CD4-positive, alpha-beta T cell treated with Interleukin-4 for 1 hour (primary cell): Measurements from ENCODE around the gene WDFY2.
"Not testable (repeated sequence)": the region's sequence is repeated elsewhere in the genome, so short reads cannot be mapped to it uniquely, and the experiment has no call there.

Source experiments
- DNase-seq, 2 donors: peaks; one replicate each; pipeline ENCODE4 v3.0.0-alpha.2; 2020 to 2022

Gene WDFY2

DNA sequence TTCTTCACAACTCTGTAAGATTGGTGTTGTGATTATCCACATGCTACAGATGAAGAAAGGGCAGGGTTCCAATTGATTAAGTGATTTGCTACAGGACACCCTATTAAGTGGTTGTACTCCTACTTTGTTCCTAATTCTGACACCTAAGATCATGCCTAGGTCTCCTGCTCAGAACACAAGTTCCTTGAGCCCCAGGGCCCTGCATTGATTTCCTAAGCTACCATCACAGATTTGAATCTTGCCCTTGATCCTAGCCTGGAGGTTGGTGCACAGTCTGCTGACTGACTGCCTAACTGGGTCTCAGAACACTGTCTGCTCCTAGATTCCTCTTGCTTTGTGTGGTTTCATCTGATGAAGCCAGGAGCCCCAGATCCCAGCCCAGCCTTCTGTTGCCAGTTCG is 19.6 kb upstream of the WDFY2 start:
- no peak for DNase-seq

- not testable (repeated sequence) for DNase-seq
Measured at GRCh38 chr13:51569001-51569400, 15.3 kb upstream of the WDFY2 start.

GRCh38 chr13:51576754-51577153 is 7.5 kb upstream of the WDFY2 start:
- no peak for DNase-seq

- DNase-seq: no peak
Measured at GRCh38 chr13:51577690-51578089, 6.6 kb upstream of the WDFY2 start.

GRCh38 chr13:51579676-51580075 is 4.6 kb upstream of the WDFY2 start:
- no peak for DNase-seq

DNA sequence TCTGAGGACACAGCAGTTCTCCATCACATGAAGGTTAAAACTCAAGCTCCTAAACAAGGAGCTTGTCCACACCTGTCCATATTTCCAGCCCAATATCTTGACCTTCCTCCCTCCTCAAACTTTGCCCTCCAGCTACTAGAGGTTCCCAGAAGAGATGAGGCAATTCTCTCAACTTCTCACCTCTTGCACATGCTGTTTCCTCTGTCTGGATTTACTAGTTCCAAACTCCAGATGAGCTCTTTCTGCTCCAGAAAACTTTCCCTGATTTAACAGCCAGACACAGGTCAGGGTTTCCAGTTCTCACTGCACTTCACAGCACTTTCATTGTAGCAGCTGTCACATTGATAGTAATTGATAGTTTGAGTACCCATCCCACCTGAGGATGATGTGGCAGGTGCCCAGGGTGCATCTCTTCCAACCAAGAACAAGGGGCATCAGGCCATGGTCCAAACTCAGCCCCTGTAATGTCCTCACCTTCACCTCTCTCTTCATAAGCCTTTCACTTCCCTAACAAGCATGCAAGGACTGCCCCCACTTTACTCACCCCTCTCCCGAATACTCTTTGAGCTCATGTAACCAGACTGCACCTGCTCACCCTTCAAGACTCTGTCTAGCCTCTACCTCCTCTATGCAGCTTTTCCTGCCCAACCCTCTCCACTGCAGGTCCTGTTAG is 3.0 kb upstream of the WDFY2 start:
- no peak for DNase-seq

- DNase-seq: no peak
Measured at GRCh38 chr13:51583469-51583874, 790 bp upstream of the WDFY2 start.

DNA sequence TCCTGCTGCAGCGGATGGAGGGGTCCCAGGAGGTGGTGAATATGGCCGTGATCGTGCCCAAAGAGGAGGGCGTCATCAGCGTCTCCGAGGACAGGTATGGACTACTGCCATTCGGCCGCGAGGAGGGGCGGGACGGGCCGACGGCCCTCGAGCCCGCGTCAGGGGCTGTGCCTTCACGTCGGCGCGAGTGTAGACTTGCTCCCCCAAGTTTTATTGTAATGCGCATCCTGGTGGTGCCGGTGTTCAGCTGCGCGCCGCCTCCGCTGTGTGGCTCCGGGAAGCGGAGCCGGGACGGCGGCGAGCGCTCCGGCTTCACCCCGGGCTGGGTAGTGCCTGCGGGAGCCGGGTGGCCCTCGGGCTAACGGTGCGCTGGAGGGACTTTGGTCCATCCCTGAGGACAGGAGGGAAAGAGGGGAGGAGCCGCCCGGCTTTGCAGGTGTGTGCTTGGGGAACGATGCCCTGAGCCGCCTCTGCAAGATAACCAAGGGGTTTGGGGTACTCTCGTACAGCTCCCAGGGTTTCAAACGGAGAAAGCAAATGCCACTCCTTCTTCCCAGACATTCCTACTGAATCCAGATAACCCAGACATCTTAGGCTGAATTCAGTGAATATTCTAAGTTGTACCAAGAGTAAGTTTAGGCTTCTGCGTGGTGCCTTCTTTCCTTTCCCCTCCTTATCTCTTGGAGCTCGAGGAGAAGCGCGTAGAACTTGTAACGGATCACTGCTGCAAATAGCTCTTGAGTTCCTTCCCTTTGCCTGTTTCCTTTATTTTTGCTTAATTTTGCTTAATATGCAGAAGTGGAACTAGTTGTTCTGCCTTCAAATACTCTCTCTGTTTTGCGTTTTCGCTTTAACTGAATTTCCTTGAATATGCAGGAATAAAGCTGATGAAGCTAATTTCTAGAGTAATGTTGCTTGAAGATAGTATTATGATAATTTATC is 740 bp downstream of the WDFY2 start:
- DNase-seq: peak; percentile 75 to 78

DNA sequence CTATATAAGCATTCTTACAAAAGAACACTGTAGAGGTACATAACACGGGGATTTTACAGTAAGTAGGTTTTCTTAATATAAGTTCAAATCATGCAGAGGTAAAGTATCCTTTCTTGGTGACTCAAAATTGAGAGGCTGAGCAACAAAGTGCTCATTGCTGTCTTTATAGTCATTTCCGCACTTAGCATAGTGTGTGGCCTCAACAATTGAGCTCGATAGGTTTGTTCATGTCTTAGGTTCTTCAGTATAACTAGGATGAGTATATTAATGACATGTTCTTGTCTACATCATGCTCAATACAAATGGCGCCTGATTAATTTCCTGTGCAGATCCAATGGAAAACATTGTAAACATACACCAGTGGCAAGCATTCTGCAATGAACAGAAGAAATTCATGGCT is 1.4 kb downstream of the WDFY2 start:
- DNase-seq: no peak

DNA sequence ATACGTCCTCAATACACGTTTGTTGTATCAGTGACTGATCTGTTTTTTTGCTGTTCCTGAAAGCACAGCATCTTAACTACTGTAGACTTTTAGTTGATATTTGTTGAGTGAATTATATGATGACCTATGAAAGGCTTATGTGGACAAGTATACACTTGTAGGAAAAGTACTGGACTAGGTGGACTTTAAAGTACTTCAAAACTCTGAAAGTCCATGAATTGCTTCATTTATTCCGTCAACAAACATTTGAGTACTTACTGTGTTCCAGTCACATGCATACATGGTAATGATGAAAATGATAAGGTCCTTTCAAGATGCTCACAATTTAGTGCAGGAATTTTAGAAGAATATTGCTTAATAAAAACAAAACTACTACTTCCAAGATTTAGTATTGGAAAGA is 3.1 kb downstream of the WDFY2 start:
- DNase-seq: no peak

DNA sequence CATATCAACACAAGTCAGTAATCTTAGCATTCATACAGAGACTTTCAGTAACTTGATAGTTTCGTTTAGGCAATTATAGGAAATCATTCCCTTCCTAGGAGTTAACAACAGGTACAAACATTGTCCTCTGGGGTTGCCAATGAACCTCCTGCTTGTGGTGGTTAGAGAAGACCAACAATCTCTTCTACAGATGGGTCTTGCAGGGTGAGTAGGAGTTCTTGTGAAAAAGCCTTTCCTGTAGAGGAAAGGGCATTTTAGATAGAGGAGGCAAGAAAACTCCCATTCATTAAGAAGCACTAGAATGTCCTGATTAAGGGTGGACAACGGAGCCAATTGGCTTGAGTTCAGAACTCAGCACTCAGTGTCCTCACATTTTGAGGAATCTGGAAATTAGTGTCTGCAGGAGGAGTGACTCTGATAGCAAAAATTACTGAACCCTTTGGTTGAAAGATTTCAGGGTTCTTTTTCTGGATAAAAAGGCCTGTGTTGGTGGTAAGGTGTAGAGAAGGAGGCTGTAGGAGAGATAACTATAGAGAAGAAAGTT is 4.2 kb downstream of the WDFY2 start:
- DNase-seq: no peak

GRCh38 chr13:51589793-51590192 is 5.5 kb downstream of the WDFY2 start:
- DNase-seq: no peak

- no peak for DNase-seq
Measured at GRCh38 chr13:51590231-51590970, 6.1 kb downstream of the WDFY2 start.

GRCh38 chr13:51590971-51591627 is 6.8 kb downstream of the WDFY2 start:
- DNase-seq: no peak

GRCh38 chr13:51591938-51592337 is 7.7 kb downstream of the WDFY2 start:
- DNase-seq: not testable (repeated sequence)

- no peak for DNase-seq
Measured at GRCh38 chr13:51594432-51594831, 10.2 kb downstream of the WDFY2 start.

DNA sequence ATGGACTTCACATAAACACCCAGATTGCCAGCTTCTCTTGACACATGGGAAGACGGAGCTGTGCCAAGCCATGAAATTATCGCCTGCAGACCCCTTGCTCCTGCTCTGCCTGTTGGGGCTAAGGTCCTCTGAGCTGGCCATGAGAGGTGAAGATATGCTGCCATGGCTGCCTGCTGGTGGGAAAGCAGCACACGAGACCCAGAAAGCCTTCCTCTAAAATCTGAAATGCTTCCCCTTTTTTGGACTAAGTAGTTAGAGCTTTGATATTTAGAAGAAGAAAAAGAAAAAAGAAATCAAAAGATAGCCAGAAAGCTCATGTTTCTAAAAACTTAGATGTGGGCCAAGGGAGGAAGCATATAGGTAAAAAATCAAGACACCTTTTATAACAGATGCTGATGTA is 11.2 kb downstream of the WDFY2 start:
- DNase-seq: no peak

- no peak for DNase-seq
Measured at GRCh38 chr13:51596541-51596940, 12.3 kb downstream of the WDFY2 start.

GRCh38 chr13:51599444-51600176 is 15.3 kb downstream of the WDFY2 start:
- DNase-seq: no peak

DNA sequence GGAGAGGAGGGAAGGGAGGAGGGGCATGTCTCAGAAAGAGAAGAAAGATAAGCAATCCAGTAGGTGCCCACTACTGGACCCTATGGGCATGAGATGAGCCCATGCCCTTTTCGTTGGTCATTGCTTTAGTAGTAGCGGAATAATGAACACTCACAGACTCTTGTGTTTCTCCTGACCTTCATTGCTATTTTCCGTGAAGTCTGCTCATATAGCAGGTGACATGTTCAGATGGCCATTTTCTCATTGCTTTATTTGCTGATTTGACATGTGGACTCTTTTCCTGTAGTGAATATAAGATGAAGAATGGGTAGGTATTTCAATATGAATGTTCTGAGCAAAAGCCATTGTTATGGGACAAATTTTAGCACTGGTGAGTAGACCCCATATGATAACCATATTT is 16.4 kb downstream of the WDFY2 start:
- no peak for DNase-seq

DNA sequence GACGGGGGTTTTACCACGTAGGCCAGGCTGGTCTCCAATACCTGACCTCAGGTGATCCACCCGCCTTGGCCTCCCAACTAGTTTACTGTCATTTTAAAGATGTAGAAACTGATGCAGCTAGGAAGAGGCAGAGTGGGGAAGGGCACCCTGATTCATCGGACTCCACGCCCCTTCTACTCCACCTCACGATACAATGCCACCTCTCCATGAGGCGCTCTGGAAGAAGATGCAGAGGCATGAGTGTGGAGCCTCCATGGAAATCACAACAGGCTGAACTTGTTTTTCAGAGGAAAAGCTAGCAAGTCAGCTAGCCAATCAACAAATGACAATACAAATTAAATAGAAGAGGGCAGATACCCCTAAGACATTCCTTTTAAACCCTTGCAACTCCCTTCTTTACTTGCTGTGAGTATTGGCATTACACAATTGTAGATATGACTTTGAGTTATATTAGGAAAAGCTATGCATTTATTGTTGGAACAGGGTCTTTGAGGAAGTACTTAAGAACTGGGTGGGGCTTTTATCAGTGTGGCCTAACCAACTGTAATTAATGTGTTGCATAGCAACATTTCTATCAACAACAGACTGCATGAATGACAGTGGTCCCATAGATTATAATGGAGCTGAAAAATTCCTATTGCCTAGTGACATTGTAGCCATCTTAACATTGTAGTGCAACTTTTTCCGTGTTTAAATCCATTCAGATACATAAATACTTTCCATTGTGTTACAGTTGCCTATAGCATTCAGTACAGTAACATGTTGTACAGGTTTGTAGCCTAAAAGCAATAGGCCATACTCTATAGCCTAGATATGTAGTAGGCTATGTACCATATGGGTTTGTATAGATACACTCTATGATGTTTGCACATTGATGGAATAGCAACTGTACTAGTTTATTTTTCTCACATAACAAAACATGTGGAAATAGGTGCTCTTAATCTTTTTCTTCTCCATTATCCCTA is 17.6 kb downstream of the WDFY2 start:
- peak in 1 of 2 donors; percentile 13 for DNase-seq
